HepG2 (cell line): ENCODE data around the gene FCHO2. TPM values are rescaled to one million over a fixed set of nuclear protein-coding genes. Genes with fewer than 3 reads are reported as not detected.

Source experiments
- ATAC-seq: fragments of 200-7000 bp; cut with Tn5 transposase; 3 replicates; pipeline ENCODE4 v1.9.1; 2020; ENCODE audit warnings: mild to moderate bottlenecking, moderate library complexity
- BruUV-seq: library from RNA; stranded (reverse); fragments of 400-500 nt; replicated peaks from 2 replicates; lab custom pipeline; 2021; lab: Mats Ljungman, UMichigan
- CTCF ChIA-PET: fragments of 300-600 bp; formaldehyde crosslinking; extraction: SDS; loops from one replicate; lab custom pipeline; 2021; ENCODE audit warnings: low total read pairs, inconsistent platforms, low intra/inter-chr PET ratio; lab: Yijun Ruan, JAX
- POLR2A ChIA-PET: fragments of 350-600 bp; sonication (Branson Sonifier 250); formaldehyde crosslinking; loops from one replicate; lab custom pipeline; 2020; ENCODE audit warnings: antibody characterized with exemption, inconsistent platforms; lab: Yijun Ruan, JAX
- DNase-seq: peaks from one replicate; pipeline ENCODE4 v3.0.0-alpha.2; 2015; ENCODE audit warnings: low spot score
- FAIRE-seq: peaks from 3 replicates; lab custom pipeline; 2011; peaks lifted over from hg19 to GRCh38; lab: Jason Lieb, UNC
- H2AFZ ChIP-seq: one replicate; pipeline ENCODE4 v1.6.1; 2011; ENCODE audit warnings: low read length, inconsistent platforms
- H3K27ac ChIP-seq: fragments of 300-600 bp; 3 replicates; pipeline ENCODE4 v1.8.0; 2011; ENCODE audit warnings: mixed run types, mild to moderate bottlenecking, mixed read lengths, low read length, inconsistent platforms; ENCODE audit not compliant: insufficient read depth; ENCODE audit errors: extremely low read length
- H3K27me3 ChIP-seq, 2 experiments: fragments of 200-600 bp in 1 of 2; 2 replicates in 1 of 2; 3 replicates in 1 of 2; pipeline versions ENCODE4 v1.6.0 to v1.8.0; 2011; ENCODE audit warnings: low read length in 2 of 2, mild to moderate bottlenecking in 2 of 2, moderate library complexity in 2 of 2, inconsistent platforms in 1 of 2; ENCODE audit not compliant: insufficient read depth in 2 of 2, control insufficient read depth in 1 of 2
- H3K36me3 ChIP-seq, 2 experiments: fragments of 200-600 bp in 1 of 2; replicated peaks in 1 of 2; 2 replicates in 1 of 2; 3 replicates in 1 of 2; pipeline versions ENCODE4 v1.5.1 to v1.8.0; 2011; ENCODE audit warnings: low read length in 2 of 2, inconsistent platforms in 1 of 2; ENCODE audit not compliant: insufficient read depth in 2 of 2, control insufficient read depth in 1 of 2
- H3K4me1 ChIP-seq: 2 replicates; pipeline ENCODE4 v1.5.1; 2012; ENCODE audit warnings: low read length, inconsistent platforms; ENCODE audit not compliant: insufficient read depth
- H3K4me2 ChIP-seq: 2 replicates; pipeline ENCODE4 v1.6.0; 2011; ENCODE audit warnings: low read depth, low read length, inconsistent platforms
- H3K4me3 ChIP-seq, 3 experiments: fragments of 200-600 bp in 1 of 3; sonication (generic), shearing (Covaris generic) in 1 of 3; replicated peaks in 1 of 3; 2 replicates each; pipeline ENCODE4 v1.5.1; 2011 to 2016; ENCODE audit warnings: low read length in 3 of 3, inconsistent platforms in 2 of 3, low read depth in 2 of 3, mild to moderate bottlenecking in 2 of 3, control low read depth in 1 of 3, mixed read lengths in 1 of 3; ENCODE audit not compliant: insufficient read depth in 1 of 3
- H3K79me2 ChIP-seq: one replicate; pipeline ENCODE4 v1.6.1; 2011; ENCODE audit warnings: low read length, inconsistent platforms; ENCODE audit not compliant: insufficient read depth
- H3K9ac ChIP-seq: 2 replicates; pipeline ENCODE4 v1.6.0; 2011; ENCODE audit warnings: mild to moderate bottlenecking, low read depth, low read length, inconsistent platforms; ENCODE audit not compliant: insufficient read depth
- H3K9me3 ChIP-seq: 2 replicates; pipeline ENCODE4 v1.5.1; 2012; ENCODE audit warnings: mild to moderate bottlenecking, low read length
- H4K20me1 ChIP-seq: 2 replicates; pipeline ENCODE4 v1.6.0; 2011; ENCODE audit warnings: inconsistent platforms, mild to moderate bottlenecking, low read length, moderate library complexity; ENCODE audit not compliant: insufficient read depth
- LCORL ChIP-seq, 2 experiments: fragments of 450-650 bp in 1 of 2; sonication (generic) in 1 of 2; formaldehyde crosslinking in 1 of 2; IDR thresholded peaks; 2 replicates each; pipeline versions ENCODE4 v1.5.0 to v1.6.1; 2017 to 2020; ENCODE audit warnings: antibody characterized with exemption in 1 of 2, missing genetic modification reagents in 1 of 2
- SMARCE1 ChIP-seq: fragments of 450-650 bp; IDR thresholded peaks from 2 replicates; pipeline ENCODE4 v1.6.1; 2017; ENCODE audit warnings: borderline replicate concordance
- ZNF460 ChIP-seq: sonication (generic); formaldehyde crosslinking; IDR thresholded peaks from 2 replicates; pipeline ENCODE4 v1.5.1; 2020; ENCODE audit warnings: missing genetic modification reagents, mild to moderate bottlenecking, borderline replicate concordance
- WGBS: methylation state at CpG from one replicate; pipeline ENCODE4 v1.1.6; 2017; ENCODE audit warnings: low lambda C conversion rate; 5-methylcytosine and 5-hydroxymethylcytosine counted together
- in situ Hi-C: cut with HindIII; loops from 2 replicates; pipeline ENCODE4 v1.10.0; 2017; ENCODE audit warnings: low pct_unique_long_range_greater_than_20kb; ENCODE audit not compliant: extremely low pct_ligation_motif_present
- intact Hi-C: fragments of 100-400 bp; cut with micrococcal nuclease; formaldehyde crosslinking; loops from one replicate; pipeline ENCODE4 v1.10.0; 2022; ENCODE audit not compliant: unreplicated experiment
- polyA plus RNA-seq, 8 experiments: library from polyadenylated mRNA; depleted of rRNA in 3 of 8; stranded (reverse) in 7 of 8; unstranded in 1 of 8; fragments of >200 nt; fragmentation: Illumina TruSeq in 4 of 8; extraction: Trizol in 4 of 8; gene quantifications; 2 replicates each; pipeline versions ENCODE4 v1.2.1 to v1.2.3, GENCODE V29; 2011 to 2016; ENCODE audit warnings: low read depth in 4 of 8, missing spikeins in 1 of 8, mixed read lengths in 1 of 8; ENCODE audit not compliant: insufficient read depth in 1 of 8
- total RNA-seq, 5 experiments: library from RNA; depleted of rRNA; stranded (reverse); fragments of >200 nt; fragmentation: Illumina TruSeq; extraction: Trizol; gene quantifications; 2 replicates each; pipeline ENCODE4 v1.2.3, GENCODE V29; 2016; ENCODE audit warnings: low read depth in 1 of 5
- TF ChIP-seq, protein P1 (sequence below): sonication (generic); formaldehyde crosslinking; conservative IDR thresholded peaks from 2 replicates; pipeline ENCODE4 v1.8.0; 2022; ENCODE audit warnings: missing genetic modification reagents
- TF ChIP-seq, protein P2 (sequence below): IDR thresholded peaks from 2 replicates; pipeline ENCODE4 v1.6.1; 2016; ENCODE audit warnings: missing compliant biosample characterization, missing genetic modification reagents, borderline replicate concordance

Gene FCHO2
- total and polyA plus RNA-seq, 2 of the 13 experiments (the other 11 are each of a cell fraction or from before 2014, with no cell fraction given), result 11.6 to 17.3 TPM

DNA sequence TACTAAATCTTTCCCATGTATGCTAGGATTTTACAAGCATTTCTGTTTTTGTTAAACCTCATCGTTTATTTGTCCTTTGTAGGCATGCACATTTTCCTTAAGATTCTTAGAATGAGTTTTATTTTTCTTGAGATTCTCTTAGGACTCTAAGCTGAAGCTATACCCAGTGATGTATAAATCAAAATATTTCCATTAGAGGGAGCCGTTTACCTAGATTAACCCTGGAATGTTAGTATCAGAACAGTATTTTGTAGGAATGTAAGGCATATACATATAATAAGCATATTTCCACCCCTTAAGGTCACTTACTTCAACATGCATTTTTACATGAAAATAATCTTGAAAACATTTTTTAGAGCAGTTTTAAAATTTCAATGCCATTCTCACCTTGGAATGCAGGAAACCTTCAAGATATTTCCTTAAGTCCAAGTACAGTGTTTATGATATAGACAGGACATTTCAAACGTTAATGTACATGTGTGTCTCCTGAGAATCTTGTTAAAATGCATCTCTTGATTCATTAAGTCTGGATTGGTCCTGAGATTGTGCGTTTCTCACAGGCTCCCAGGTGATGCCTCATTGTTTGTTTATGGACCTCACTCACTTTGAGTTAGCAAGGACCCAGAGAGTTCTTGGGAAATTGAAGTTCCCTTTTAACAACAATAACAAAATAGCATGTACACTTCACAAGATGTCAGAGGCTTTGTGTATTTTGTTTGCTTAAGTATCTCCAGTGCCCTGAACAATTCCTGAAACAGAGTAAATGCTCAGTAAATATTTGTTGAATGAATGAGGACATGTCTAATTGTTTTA lies 34.9 kb upstream of the FCHO2 start (continued):
- TF ChIP-seq, protein P1, sequence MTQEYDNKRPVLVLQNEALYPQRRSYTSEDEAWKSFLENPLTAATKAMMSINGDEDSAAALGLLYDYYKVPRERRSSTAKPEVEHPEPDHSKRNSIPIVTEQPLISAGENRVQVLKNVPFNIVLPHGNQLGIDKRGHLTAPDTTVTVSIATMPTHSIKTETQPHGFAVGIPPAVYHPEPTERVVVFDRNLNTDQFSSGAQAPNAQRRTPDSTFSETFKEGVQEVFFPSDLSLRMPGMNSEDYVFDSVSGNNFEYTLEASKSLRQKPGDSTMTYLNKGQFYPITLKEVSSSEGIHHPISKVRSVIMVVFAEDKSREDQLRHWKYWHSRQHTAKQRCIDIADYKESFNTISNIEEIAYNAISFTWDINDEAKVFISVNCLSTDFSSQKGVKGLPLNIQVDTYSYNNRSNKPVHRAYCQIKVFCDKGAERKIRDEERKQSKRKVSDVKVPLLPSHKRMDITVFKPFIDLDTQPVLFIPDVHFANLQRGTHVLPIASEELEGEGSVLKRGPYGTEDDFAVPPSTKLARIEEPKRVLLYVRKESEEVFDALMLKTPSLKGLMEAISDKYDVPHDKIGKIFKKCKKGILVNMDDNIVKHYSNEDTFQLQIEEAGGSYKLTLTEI (CRISPR knock-in tag), result no peak
- TF ChIP-seq, protein P2, sequence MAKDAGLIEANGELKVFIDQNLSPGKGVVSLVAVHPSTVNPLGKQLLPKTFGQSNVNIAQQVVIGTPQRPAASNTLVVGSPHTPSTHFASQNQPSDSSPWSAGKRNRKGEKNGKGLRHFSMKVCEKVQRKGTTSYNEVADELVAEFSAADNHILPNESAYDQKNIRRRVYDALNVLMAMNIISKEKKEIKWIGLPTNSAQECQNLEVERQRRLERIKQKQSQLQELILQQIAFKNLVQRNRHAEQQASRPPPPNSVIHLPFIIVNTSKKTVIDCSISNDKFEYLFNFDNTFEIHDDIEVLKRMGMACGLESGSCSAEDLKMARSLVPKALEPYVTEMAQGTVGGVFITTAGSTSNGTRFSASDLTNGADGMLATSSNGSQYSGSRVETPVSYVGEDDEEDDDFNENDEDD, result no peak

- ChIA-PET POLR2A (no interaction called here), CTCF (no interaction called here)
- H4K20me1 ChIP-seq, result no peaks in the 10 kb centered on the region
- in situ Hi-C loops, result no loop called here
- intact Hi-C loops, result loop anchor here (5.0 kb wide), 1 partner anchor 280 kb away; no protein-coding TSS in a partner anchor
- H3K36me3 ChIP-seq, result no peaks in the 10 kb centered on the region
- H3K9me3 ChIP-seq, result no peaks in the 10 kb centered on the region
- no peaks in the 10 kb centered on the region for H3K27me3 ChIP-seq
- no peak overlapping the region for H2AFZ ChIP-seq
- no peaks in the 10 kb centered on the region for H3K4me1 ChIP-seq
- FAIRE-seq (no peak), DNase-seq (no peak), ATAC-seq (no peak)
- no TSS peak for BruUV-seq
- no peaks in the 10 kb centered on the region for H3K79me2 ChIP-seq
- H3K4me2 ChIP-seq, result no peak overlapping the region
- H3K4me3 ChIP-seq, result no peak overlapping the region
- H3K27ac ChIP-seq, result no peak overlapping the region
- no peak overlapping the region for H3K9ac ChIP-seq
- 48% methylated on average over 2 of the region's 2 CpGs for WGBS
- TF ChIP-seq SMARCE1, result no peak
- TF ChIP-seq ZNF460 (CRISPR knock-in tag), result no peak
- TF ChIP-seq LCORL (IDR thresholded peaks at IDR 0.05), result peak; percentile 79
- no peak for TF ChIP-seq LCORL (CRISPR knock-in tag; IDR thresholded peaks at IDR 0.05)
Measured at GRCh38 chr5:72921886-72922285, 34.0 kb upstream of the FCHO2 start.
